Mammary epithelial cell (primary cell): ENCODE data around the gene SPATA2.
"Not testable (repeated sequence)": the region's sequence is repeated elsewhere in the genome, so short reads cannot be mapped to it uniquely, and the experiment has no call there.

ENCODE experiments used
- CTCF ChIP-seq, 2 donors: IDR thresholded peaks in 1 of 2; conservative IDR thresholded peaks in 1 of 2; 2 replicates each; pipeline ENCODE4 v1.5.1; 2011 to 2012; ENCODE audit warnings: inconsistent platforms in 2 of 2, low read length in 2 of 2, mild to moderate bottlenecking in 2 of 2, control low read depth in 1 of 2, low read depth in 1 of 2; ENCODE audit not compliant: insufficient read depth in 1 of 2; ENCODE audit errors: extremely low read depth in 1 of 2
- EZH2 ChIP-seq: IDR thresholded peaks from 2 replicates; pipeline ENCODE4 v1.6.1; 2012; ENCODE audit warnings: low read length, inconsistent platforms, borderline replicate concordance

- TF ChIP-seq EZH2; CTCF (conservative IDR thresholded peaks at IDR 0.05 in 1 of 2, IDR thresholded peaks at IDR 0.05 in 1 of 2; ENCODE audit: extremely low read depth in 1 of 2, insufficient read depth in 1 of 2, low read depth in 1 of 2, low read length in 2 of 2): not testable (repeated sequence)
Observed at GRCh38 chr20:49957089-49957938, 42.0 kb upstream of the SPATA2 start.
